Measurements from ENCODE around the gene FOXF1.

Gene FOXF1

DNA sequence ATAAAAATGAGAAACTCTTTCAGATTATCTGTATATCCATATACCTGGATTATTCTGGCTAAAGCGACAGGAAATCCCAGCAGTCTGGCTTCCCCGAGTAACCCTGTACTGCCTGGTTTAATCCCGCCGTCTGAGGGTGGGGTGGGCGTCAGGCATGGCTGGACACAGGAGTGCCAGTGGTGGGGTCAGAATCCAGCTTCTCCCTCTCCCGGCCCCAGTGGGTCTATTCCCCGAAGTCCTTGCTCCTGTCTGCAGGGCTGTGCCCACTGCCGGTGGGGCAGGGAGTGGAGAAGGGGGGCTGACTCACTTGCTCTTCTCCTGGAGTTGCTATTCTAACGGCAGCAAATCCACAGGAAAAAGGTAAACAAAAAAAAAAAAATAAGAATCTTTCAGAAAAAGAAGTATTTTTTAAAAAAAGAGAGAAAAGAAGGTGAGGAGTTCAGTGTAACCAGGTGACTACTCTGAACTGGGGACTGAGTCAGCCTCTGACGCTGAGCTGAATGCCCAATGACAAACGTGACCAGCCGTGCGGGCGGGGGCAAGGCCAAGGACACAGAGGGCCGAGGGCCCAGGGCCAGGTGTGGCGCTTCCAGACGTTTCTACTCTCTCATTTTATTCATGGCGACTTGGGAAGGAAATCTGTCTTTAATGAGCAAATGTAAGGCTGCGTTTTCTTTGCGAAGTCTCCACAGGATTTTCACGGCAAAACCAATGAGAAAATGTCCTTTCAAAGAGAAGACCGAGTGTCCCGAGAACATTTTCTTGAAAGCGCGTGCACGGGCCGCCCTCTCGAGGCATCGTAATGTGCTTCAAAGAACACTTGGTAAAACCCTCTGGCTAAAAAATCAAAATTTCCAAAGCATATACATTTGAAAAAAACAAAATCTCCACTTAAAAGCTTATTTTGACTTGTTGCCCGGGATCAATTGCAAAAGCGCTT lies 20.2 kb downstream of the FOXF1 start:
- no peaks in the 10 kb centered on the region for H3K4me1 ChIP-seq (ENCODE audit: insufficient read depth, low read length)
- no peaks in the 10 kb centered on the region for H3K9me3 ChIP-seq (ENCODE audit: insufficient read depth, low read depth, low read length)
- no peak overlapping the region for H3K27ac ChIP-seq (ENCODE audit: low read depth, low read length)
- no peak overlapping the region for H3K9ac ChIP-seq (ENCODE audit: low read depth, low read length)
- H3K27me3 ChIP-seq (ENCODE audit: insufficient read depth, low read length), result no peaks in the 10 kb centered on the region
- no peaks in the 10 kb centered on the region for H3K36me3 ChIP-seq (ENCODE audit: insufficient read depth, low read length)
- H3K4me3 ChIP-seq (ENCODE audit: low read length), result no peak overlapping the region
- WGBS, result 93% methylated on average over 30 of the region's 31 CpGs

DNA sequence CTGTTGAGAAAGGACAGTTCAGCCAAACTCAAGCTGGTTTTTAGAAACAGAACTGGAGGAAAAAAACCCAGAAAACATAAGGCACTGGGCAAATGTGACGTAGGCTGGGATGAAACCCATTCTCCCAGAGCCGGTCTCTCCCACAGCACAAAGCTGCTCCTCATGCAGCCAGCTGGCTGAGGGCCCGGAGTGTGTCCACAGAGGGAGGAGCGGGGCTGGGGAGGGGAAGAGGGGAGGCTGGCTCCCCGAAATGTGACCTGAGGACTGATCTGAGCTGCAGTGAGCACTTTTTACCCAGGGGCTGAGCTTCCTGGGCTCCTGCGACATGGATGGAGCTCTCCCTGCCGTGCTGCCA lies 20.8 kb downstream of the FOXF1 start:
- 92% methylated on average over 7 of the region's 7 CpGs for WGBS
- H3K27ac ChIP-seq (ENCODE audit: low read depth, low read length), result no peak overlapping the region
- no peaks in the 10 kb centered on the region for H3K9me3 ChIP-seq (ENCODE audit: insufficient read depth, low read depth, low read length)
- H3K9ac ChIP-seq (ENCODE audit: low read depth, low read length), result no peak overlapping the region
- no peaks in the 10 kb centered on the region for H3K36me3 ChIP-seq (ENCODE audit: insufficient read depth, low read length)
- no peak overlapping the region for H3K4me3 ChIP-seq (ENCODE audit: low read length)
- H3K4me1 ChIP-seq (ENCODE audit: insufficient read depth, low read length), result no peaks in the 10 kb centered on the region
- no peaks in the 10 kb centered on the region for H3K27me3 ChIP-seq (ENCODE audit: insufficient read depth, low read length)

DNA sequence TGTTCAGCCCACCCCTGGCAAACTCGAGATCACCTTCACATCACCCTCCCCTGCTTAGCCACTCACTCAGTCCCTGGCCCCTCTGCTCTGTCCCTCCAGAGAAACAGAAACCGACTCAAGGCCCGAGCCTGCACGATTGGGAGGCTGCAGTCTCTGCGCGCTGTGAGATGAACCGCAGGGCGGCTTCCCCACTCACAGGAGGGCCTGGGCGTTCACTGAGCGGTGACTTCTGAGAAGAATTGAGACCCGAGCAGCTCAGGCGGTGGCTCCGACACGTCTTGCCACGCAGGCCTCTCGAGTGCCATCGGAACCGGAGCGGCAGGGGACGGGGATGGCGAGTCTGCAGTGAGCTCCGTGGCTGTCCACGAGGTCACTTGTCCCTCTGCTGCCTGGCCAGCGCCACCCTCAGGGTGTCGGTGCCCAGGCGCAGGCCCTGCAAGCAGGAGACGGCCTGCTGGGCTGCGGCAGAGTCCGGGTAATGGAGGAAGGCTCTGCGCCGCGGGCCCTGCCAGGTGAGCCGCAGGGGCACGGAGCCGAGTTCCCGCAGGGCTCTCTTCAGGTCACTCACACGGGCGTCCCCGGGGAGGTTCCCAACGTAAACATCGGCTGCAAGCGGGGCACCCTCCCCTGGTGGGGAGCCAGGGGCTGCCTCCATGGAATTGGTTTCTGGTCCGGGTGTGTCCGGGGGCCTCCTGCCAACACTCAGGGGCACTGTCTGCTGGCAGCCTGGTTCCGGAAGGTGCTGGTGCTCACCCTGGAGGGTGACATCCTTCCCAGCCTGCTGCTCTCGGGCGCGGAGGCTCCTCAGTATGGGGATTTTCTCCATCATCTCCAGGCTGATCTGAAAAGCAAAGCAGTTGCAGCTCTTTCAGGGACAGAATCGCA lies 21.6 kb downstream of the FOXF1 start:
- no peaks in the 10 kb centered on the region for H3K9me3 ChIP-seq (ENCODE audit: insufficient read depth, low read depth, low read length)
- no peak overlapping the region for H3K27ac ChIP-seq (ENCODE audit: low read depth, low read length)
- H3K27me3 ChIP-seq (ENCODE audit: insufficient read depth, low read length), result no peaks in the 10 kb centered on the region
- H3K36me3 ChIP-seq (ENCODE audit: insufficient read depth, low read length), result no peaks in the 10 kb centered on the region
- H3K4me1 ChIP-seq (ENCODE audit: insufficient read depth, low read length), result no peaks in the 10 kb centered on the region
- no peak overlapping the region for H3K4me3 ChIP-seq (ENCODE audit: low read length)
- H3K9ac ChIP-seq (ENCODE audit: low read depth, low read length), result no peak overlapping the region
- 94% methylated on average over 49 of the region's 49 CpGs for WGBS

DNA sequence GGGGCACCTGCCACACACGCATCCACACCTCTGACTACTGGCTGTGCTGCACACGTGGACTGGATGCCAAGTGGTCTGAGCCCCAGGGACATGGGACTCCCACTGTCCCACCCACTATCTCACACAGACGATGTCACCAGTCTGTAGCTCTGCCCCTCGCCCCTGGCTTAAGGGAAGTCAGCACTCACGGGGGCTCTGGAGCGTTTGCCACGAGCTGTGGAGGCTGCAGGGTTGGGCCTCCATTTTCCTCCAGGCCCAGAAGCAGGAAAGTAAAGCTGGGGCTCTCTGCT lies 22.1 kb downstream of the FOXF1 start:
- Histone ChIP-seq H3K9me3 (ENCODE audit: insufficient read depth, low read depth, low read length) (no peaks in the 10 kb centered on the region), H3K27me3 (ENCODE audit: insufficient read depth, low read length) (no peaks in the 10 kb centered on the region), H3K36me3 (ENCODE audit: insufficient read depth, low read length) (peaks cover 4% of the 10 kb centered on the region; the same call in 1 of the 2 replicates), H3K4me3 (ENCODE audit: low read length) (no peak overlapping the region), H3K4me1 (ENCODE audit: insufficient read depth, low read length) (no peaks in the 10 kb centered on the region), H3K27ac (ENCODE audit: low read depth, low read length) (no peak overlapping the region), H3K9ac (ENCODE audit: low read depth, low read length) (no peak overlapping the region)
- 94% methylated on average over 7 of the region's 7 CpGs for WGBS

DNA sequence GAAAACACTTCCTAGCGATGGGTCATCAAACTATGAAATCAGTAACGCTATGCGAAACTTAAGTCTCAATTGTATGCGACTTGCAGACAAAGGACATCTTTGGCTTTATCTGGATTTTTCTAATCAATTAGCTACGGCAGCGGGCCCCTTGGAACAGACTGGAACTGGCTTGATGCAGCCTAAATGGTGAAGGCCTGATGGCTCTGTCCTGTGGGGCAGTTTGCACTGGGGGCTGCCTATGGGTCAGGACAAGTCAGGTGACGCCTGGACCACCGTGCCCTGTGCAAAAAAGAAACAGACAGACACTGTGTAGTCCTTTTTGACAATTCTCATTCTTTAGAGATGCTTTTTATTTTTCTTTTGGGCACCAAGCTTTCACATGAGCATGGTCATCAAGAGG lies 22.7 kb downstream of the FOXF1 start:
- Histone ChIP-seq H3K36me3 (ENCODE audit: insufficient read depth, low read length) (peaks cover 8% of the 10 kb centered on the region), H3K27me3 (ENCODE audit: insufficient read depth, low read length) (no peaks in the 10 kb centered on the region), H3K9ac (ENCODE audit: low read depth, low read length) (no peak overlapping the region), H3K9me3 (ENCODE audit: insufficient read depth, low read depth, low read length) (no peaks in the 10 kb centered on the region), H3K4me1 (ENCODE audit: insufficient read depth, low read length) (no peaks in the 10 kb centered on the region), H3K4me3 (ENCODE audit: low read length) (no peak overlapping the region), H3K27ac (ENCODE audit: low read depth, low read length) (no peak overlapping the region)
- WGBS, result 95% methylated on average over 8 of the region's 8 CpGs

DNA sequence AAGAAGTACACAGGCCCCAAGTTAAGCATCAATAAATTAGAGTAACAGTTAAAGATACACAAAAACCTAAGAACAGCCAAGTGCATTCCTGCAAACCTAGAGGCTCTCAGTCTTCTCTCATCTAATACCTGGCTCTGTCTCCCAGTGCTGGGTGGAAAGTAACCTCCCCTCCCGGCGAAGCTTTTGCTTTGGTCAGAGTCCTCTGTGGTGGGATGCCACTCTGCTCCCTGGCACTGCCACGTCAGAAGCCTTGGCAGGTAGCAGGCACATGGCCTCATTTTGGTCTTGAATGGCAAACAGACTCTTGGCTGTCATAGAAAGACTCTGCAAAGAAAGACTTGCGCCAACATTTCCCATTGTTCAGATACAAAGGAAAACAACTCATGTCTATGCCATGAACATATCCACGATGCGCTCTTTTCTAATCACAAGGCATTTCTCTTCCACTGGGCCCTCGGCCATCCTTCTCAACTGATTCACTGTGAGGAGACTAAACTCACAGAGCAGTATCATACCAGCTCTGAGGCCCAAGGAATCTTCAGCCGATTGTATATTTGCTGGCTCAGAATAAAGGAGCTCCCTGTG lies 23.5 kb downstream of the FOXF1 start:
- Histone ChIP-seq H3K27me3 (ENCODE audit: insufficient read depth, low read length) (no peaks in the 10 kb centered on the region), H3K36me3 (ENCODE audit: insufficient read depth, low read length) (peaks cover 15% of the 10 kb centered on the region), H3K4me1 (ENCODE audit: insufficient read depth, low read length) (no peaks in the 10 kb centered on the region), H3K9me3 (ENCODE audit: insufficient read depth, low read depth, low read length) (no peaks in the 10 kb centered on the region), H3K4me3 (ENCODE audit: low read length) (no peak overlapping the region), H3K9ac (ENCODE audit: low read depth, low read length) (no peak overlapping the region), H3K27ac (ENCODE audit: low read depth, low read length) (no peak overlapping the region)
- whole genome bisulfite sequencing, result 93% methylated on average over 8 of the region's 8 CpGs

DNA sequence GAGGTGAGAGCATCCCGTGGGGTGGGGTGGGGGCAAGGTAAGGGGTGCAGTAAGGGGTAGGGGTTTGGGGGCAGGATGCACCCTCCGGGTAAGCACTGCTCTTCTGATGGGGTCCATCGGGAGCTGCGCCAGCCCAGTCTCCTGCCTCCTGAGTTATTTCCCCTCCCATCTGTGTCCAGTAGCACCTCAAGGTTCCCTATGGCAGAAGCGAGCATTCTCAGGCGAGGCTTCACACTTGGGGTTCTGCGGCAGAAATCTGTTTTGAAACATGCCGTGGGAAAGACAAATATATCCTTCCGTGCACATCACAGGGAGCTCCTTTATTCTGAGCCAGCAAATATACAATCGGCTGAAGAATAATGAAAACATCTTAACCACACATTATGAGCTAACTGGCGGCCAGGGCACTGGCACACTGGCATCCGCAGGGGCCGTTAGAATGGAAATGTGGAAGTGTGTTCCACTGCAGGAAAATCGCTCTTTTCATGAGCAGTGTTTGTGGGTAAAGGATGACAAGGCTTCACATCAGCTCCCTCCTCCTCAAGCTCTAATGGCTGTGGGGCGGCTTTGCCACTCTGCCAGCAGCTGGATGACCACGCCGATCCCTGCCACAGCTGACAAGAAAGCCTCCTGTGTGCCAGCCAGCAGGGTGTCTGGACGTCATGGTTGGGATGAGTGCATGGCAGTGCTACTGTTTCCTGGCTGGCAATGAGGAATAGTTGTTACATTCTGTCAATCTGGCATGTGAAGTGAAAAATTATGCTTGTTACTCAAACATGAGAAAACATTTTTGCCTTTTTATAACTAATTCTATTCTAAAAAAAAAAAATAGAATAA lies 24.7 kb downstream of the FOXF1 start:
- Histone ChIP-seq H3K9ac (ENCODE audit: low read depth, low read length) (no peak overlapping the region), H3K36me3 (ENCODE audit: insufficient read depth, low read length) (peaks cover 26% of the 10 kb centered on the region)
- 88% methylated on average over 18 of the region's 18 CpGs for WGBS

DNA sequence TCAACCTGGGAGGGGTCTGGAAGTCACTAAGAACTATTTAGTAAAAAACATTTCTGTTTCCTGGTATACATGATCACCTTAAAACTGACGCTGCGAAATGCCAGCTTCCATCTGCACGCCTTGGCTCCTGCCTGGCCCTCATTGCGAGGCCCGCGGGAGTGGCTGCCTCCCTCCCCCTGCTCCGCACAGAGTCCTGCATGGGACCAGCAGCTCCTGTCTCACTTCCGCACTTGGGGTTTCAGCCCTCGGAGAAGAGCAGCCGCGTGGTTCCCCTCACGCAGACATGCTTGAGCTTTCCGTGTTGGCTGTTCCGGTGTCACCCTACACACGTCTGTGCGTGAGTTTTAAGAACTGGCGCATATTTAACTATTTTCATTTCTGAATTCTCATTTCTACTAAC lies 26.3 kb downstream of the FOXF1 start:
- Histone ChIP-seq H3K36me3 (ENCODE audit: insufficient read depth, low read length) (peaks cover 40% of the 10 kb centered on the region), H3K27ac (ENCODE audit: low read depth, low read length) (no peak overlapping the region), H3K4me3 (ENCODE audit: low read length) (no peak overlapping the region), H3K9me3 (ENCODE audit: insufficient read depth, low read depth, low read length) (no peaks in the 10 kb centered on the region), H3K4me1 (ENCODE audit: insufficient read depth, low read length) (no peaks in the 10 kb centered on the region), H3K9ac (ENCODE audit: low read depth, low read length) (no peak overlapping the region), H3K27me3 (ENCODE audit: insufficient read depth, low read length) (no peaks in the 10 kb centered on the region)
- WGBS, result 95% methylated on average over 17 of the region's 17 CpGs

More for the DNA sequence above, 24.7 kb downstream of the FOXF1 start:
- Histone ChIP-seq H3K4me3 (ENCODE audit: low read length) (no peak overlapping the region), H3K4me1 (ENCODE audit: insufficient read depth, low read length) (no peaks in the 10 kb centered on the region), H3K27me3 (ENCODE audit: insufficient read depth, low read length) (no peaks in the 10 kb centered on the region), H3K9me3 (ENCODE audit: insufficient read depth, low read depth, low read length) (no peaks in the 10 kb centered on the region), H3K27ac (ENCODE audit: low read depth, low read length) (no peak overlapping the region)

DNA sequence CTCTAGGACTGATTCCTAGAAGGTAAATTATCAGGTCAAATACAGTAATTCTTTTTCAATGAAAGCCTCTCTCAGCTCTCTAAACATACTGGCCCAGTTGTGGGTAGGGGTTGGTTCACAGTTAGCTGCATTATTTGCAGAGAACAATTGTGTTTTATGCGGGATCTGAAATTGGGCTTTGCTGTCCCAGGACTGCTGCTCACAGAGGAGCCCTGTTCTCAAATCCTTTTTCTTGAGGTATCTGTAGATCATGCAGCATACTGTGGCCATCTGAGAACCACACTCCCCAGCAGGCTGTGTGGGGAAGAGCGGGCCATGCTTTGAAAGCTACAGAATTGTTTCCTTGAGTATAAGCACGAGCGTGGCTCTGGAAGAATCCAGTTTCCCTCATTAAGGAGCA lies 27.2 kb downstream of the FOXF1 start:
- no peaks in the 10 kb centered on the region for H3K9me3 ChIP-seq (ENCODE audit: insufficient read depth, low read depth, low read length)
- peaks cover 48% of the 10 kb centered on the region for H3K36me3 ChIP-seq (ENCODE audit: insufficient read depth, low read length)
- no peak overlapping the region for H3K9ac ChIP-seq (ENCODE audit: low read depth, low read length)
- no peak overlapping the region for H3K27ac ChIP-seq (ENCODE audit: low read depth, low read length)
- no peaks in the 10 kb centered on the region for H3K4me1 ChIP-seq (ENCODE audit: insufficient read depth, low read length)
- no peaks in the 10 kb centered on the region for H3K27me3 ChIP-seq (ENCODE audit: insufficient read depth, low read length)
- WGBS, result 97% methylated on average over 4 of the region's 4 CpGs
- H3K4me3 ChIP-seq (ENCODE audit: low read length), result no peak overlapping the region

DNA sequence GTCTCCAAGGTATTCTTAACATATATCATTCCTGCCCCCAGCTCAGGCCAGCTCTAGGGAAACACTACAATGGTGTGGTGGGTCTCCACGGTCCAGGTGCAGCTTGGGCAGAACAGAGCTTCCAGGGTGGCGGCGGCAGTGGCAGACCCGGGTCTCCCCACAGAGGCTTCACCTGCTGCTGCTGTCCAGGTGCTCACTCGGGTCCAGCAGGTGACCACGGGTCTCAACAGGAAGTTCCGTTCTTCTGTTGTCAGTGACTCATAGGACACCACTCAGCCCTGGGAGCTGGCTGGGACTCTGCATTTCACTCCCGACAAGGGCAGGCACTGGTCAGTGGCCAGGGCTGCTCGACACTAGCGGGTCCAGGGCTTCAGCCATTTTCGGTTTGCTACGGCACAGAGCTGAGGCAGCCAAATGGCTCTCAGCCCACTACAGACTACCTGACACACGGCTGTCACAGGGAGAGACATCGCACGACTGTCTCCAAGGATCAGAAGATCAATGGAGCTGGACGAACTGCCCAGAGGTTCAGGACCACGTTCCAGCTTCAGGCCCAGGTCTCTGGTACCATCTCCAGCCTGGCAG lies 28.0 kb downstream of the FOXF1 start:
- Histone ChIP-seq H3K27me3 (ENCODE audit: insufficient read depth, low read length) (no peaks in the 10 kb centered on the region), H3K27ac (ENCODE audit: low read depth, low read length) (no peak overlapping the region), H3K4me1 (ENCODE audit: insufficient read depth, low read length) (no peaks in the 10 kb centered on the region), H3K9ac (ENCODE audit: low read depth, low read length) (no peak overlapping the region), H3K9me3 (ENCODE audit: insufficient read depth, low read depth, low read length) (no peaks in the 10 kb centered on the region), H3K4me3 (ENCODE audit: low read length) (no peak overlapping the region), H3K36me3 (ENCODE audit: insufficient read depth, low read length) (peaks cover 48% of the 10 kb centered on the region)
- 94% methylated on average over 17 of the region's 17 CpGs for WGBS
